Trophoblast cell (in vitro differentiated cells and primary cell): ENCODE results near the gene LMBRD1.

Experiments used
- DNase-seq, 2 donors: peaks; one replicate each; pipeline ENCODE4 v3.0.0-alpha.2; 2016
- H2AFZ ChIP-seq: 2 replicates; pipeline ENCODE4 v1.6.1; 2013; ENCODE audit warnings: low read length, moderate library complexity, mild to moderate bottlenecking; ENCODE audit not compliant: insufficient read depth, poor library complexity
- H2AK5ac ChIP-seq: 2 replicates; pipeline ENCODE4 v1.6.1; 2013; ENCODE audit warnings: mild to moderate bottlenecking, low read length
- H2BK120ac ChIP-seq: 2 replicates; pipeline ENCODE4 v1.6.1; 2013; ENCODE audit warnings: low read length, mild to moderate bottlenecking, moderate library complexity; ENCODE audit not compliant: insufficient read depth, poor library complexity
- H2BK12ac ChIP-seq: 2 replicates; pipeline ENCODE4 v1.6.1; 2013; ENCODE audit warnings: mild to moderate bottlenecking, low read length, moderate library complexity
- H2BK5ac ChIP-seq: 2 replicates; pipeline ENCODE4 v1.6.1; 2013; ENCODE audit warnings: low read length, low read depth, moderate library complexity, mild to moderate bottlenecking; ENCODE audit not compliant: poor library complexity
- H3K14ac ChIP-seq: 2 replicates; pipeline ENCODE4 v1.6.1; 2013; ENCODE audit warnings: mild to moderate bottlenecking, low read length
- H3K18ac ChIP-seq: 2 replicates; pipeline ENCODE4 v1.6.1; 2013; ENCODE audit warnings: mild to moderate bottlenecking, low read length
- H3K23ac ChIP-seq: 2 replicates; pipeline ENCODE4 v1.6.1; 2013; ENCODE audit warnings: low read length
- H3K27ac ChIP-seq: 2 replicates; pipeline ENCODE4 v1.5.1; 2013; ENCODE audit warnings: low read depth, mild to moderate bottlenecking, inconsistent platforms, low read length, moderate library complexity
- H3K27me3 ChIP-seq: 2 replicates; pipeline ENCODE4 v1.6.1; 2013; ENCODE audit warnings: inconsistent platforms, mild to moderate bottlenecking, low read length, moderate library complexity; ENCODE audit not compliant: insufficient read depth
- H3K36me3 ChIP-seq, 2 experiments: 1 replicate in 1 of 2; 2 replicates in 1 of 2; pipeline ENCODE4 v1.6.1; 2013; ENCODE audit warnings: low read length in 2 of 2, mild to moderate bottlenecking in 2 of 2, moderate library complexity in 1 of 2; ENCODE audit not compliant: insufficient read depth in 2 of 2, control insufficient read depth in 1 of 2
- H3K4ac ChIP-seq: 2 replicates; pipeline ENCODE4 v1.6.1; 2013; ENCODE audit warnings: low read depth, mild to moderate bottlenecking, low read length, moderate library complexity
- H3K4me1 ChIP-seq, 2 experiments: 1 replicate in 1 of 2; 2 replicates in 1 of 2; pipeline ENCODE4 v1.6.1; 2013; ENCODE audit warnings: low read length in 2 of 2, mild to moderate bottlenecking in 2 of 2, moderate library complexity in 1 of 2; ENCODE audit not compliant: insufficient read depth in 2 of 2, control insufficient read depth in 1 of 2
- H3K4me2 ChIP-seq: 2 replicates; pipeline ENCODE4 v1.6.1; 2013; ENCODE audit warnings: inconsistent platforms, mild to moderate bottlenecking, low read length, moderate library complexity
- H3K4me3 ChIP-seq: 2 replicates; pipeline ENCODE4 v1.5.1; 2013; ENCODE audit warnings: mild to moderate bottlenecking, low read depth, low read length, inconsistent platforms
- H3K79me1 ChIP-seq: one replicate; pipeline ENCODE4 v1.6.1; 2013; ENCODE audit warnings: low read length
- H3K79me2 ChIP-seq: 2 replicates; pipeline ENCODE4 v1.6.1; 2013; ENCODE audit warnings: low read length, mild to moderate bottlenecking; ENCODE audit not compliant: control insufficient read depth, insufficient read depth, poor library complexity
- H3K9ac ChIP-seq: 2 replicates; pipeline ENCODE4 v1.6.1; 2013; ENCODE audit warnings: mild to moderate bottlenecking, low read length
- H3K9me3 ChIP-seq: 2 replicates; pipeline ENCODE4 v1.6.1; 2013; ENCODE audit warnings: low read depth, mild to moderate bottlenecking, control low read depth, inconsistent platforms, low read length; ENCODE audit not compliant: insufficient read depth
- H4K12ac ChIP-seq: 2 replicates; pipeline ENCODE4 v1.6.1; 2013; ENCODE audit warnings: low read depth, mild to moderate bottlenecking, low read length, moderate library complexity
- H4K8ac ChIP-seq: 2 replicates; pipeline ENCODE4 v1.6.1; 2013; ENCODE audit warnings: low read depth, mild to moderate bottlenecking, low read length, moderate library complexity
- H4K91ac ChIP-seq: one replicate; pipeline ENCODE4 v1.6.1; 2013; ENCODE audit warnings: low read depth, mild to moderate bottlenecking, low read length, moderate library complexity
- WGBS: extraction: QIAGEN DNeasy Blood & Tissue Kit; methylation state at CpG from one replicate; pipeline ENCODE4 v1.1.7; 2013; ENCODE audit warnings: missing lambda C conversion rate; ENCODE audit not compliant: insufficient read length, insufficient coverage; ENCODE audit errors: extremely low coverage; 5-methylcytosine and 5-hydroxymethylcytosine counted together

The LMBRD1 gene

DNA sequence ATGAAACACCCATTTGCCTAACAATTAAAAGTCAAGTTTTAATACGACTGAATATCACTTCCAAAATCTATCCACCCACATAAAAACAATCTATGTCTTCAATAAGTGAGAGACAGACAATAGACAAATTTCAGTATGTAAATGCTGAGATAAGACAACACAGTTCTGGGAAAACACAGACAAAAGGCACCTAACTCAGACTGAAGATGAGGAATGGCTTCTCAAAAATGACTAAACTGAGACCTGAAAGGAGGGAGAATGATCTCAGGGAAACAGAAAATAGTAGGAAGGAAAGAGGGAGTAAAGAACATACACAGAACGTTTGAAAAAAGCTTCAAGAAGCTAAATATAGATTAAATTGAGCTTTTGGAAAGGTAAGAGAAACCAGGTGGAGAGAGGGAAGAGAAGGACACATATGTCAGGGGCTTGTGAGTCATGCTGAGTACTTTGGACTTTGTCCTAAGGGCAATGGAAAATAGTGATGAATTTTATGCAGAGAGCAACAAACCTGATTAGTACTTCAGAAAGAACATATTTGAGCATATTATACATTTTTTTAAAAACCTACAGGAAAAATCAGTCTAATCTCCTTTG lies 16.1 kb downstream of the LMBRD1 start:
- Histone ChIP-seq H3K9ac (no peak overlapping the region), H3K9me3 (no peaks in the 10 kb centered on the region), H2BK12ac (no peak overlapping the region), H4K8ac (no peak overlapping the region), H3K27me3 (no peaks in the 10 kb centered on the region), H2BK120ac (no peak overlapping the region), H3K79me1 (no peaks in the 10 kb centered on the region), H3K14ac (no peak overlapping the region), H3K4ac (no peak overlapping the region), H4K91ac (no peak overlapping the region), H2BK5ac (no peak overlapping the region), H3K36me3 (peaks cover 2 to 6% of the 10 kb centered on the region in 2 experiments), H2AFZ (no peak overlapping the region), H3K23ac (no peak overlapping the region), H3K27ac (peak overlapping the region; percentile 62), H2AK5ac (no peak overlapping the region), H3K4me3 (no peak overlapping the region), H3K4me2 (no peak overlapping the region), H3K18ac (no peak overlapping the region), H4K12ac (no peak overlapping the region), H3K79me2 (no peaks in the 10 kb centered on the region), H3K4me1 (no peaks in the 10 kb centered on the region)
- no CpG with 5 or more reads among the region's 2 CpGs for WGBS
- DNase-seq = peak in 1 of 2 donors; percentile 46

GRCh38 chr6:69775941-69776340 lies 20.9 kb downstream of the LMBRD1 start:
- H2BK5ac ChIP-seq = no peak overlapping the region
- no peak overlapping the region for H4K91ac ChIP-seq
- no peaks in the 10 kb centered on the region for H3K79me2 ChIP-seq
- no peaks in the 10 kb centered on the region for H3K27me3 ChIP-seq
- no peak overlapping the region for H3K18ac ChIP-seq
- DNase-seq = no peak
- no peaks in the 10 kb centered on the region for H3K79me1 ChIP-seq
- peaks cover 4 to 5% of the 10 kb centered on the region in 2 experiments for H3K4me1 ChIP-seq
- no peak overlapping the region for H3K27ac ChIP-seq
- no peak overlapping the region for H3K14ac ChIP-seq
- H3K4ac ChIP-seq = no peak overlapping the region
- no peak overlapping the region for H3K4me3 ChIP-seq
- no peak overlapping the region for H3K23ac ChIP-seq
- no peak overlapping the region for H2BK12ac ChIP-seq
- no peaks in the 10 kb centered on the region for H3K9me3 ChIP-seq
- H2AK5ac ChIP-seq = no peak overlapping the region
- no peak overlapping the region for H4K12ac ChIP-seq
- H2AFZ ChIP-seq = no peak overlapping the region
- no peak overlapping the region for H3K9ac ChIP-seq
- no peak overlapping the region for H2BK120ac ChIP-seq
- H3K36me3 ChIP-seq = peaks cover 3 to 6% of the 10 kb centered on the region in 2 experiments
- H4K8ac ChIP-seq = no peak overlapping the region
- no peak overlapping the region for H3K4me2 ChIP-seq

DNA sequence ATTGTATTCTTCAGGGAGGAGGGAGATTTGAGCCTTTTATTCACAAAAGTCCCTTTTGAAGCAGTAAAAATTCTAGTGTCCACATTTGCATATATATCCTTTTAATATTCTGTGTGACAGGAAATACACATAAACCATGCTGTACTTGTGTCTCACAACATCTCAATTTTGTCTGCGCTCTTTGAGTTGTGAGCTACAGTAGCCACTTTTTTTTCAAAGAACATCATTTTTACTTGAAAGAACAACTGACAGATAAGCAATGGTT lies 21.3 kb downstream of the LMBRD1 start:
- H3K79me1 ChIP-seq = no peaks in the 10 kb centered on the region
- no CpG with 5 or more reads among the region's 1 CpG for WGBS

GRCh38 chr6:69774740-69775584 lies 21.8 kb downstream of the LMBRD1 start:
- no peak overlapping the region for H4K8ac ChIP-seq
- no CpG with 5 or more reads among the region's 4 CpGs for WGBS
- H2BK12ac ChIP-seq = no peak overlapping the region

More for the DNA sequence above, 21.3 kb downstream of the LMBRD1 start:
- peaks cover 4 to 5% of the 10 kb centered on the region in 2 experiments for H3K4me1 ChIP-seq
- no peak overlapping the region for H2AK5ac ChIP-seq
- H2AFZ ChIP-seq = no peak overlapping the region
- no peak overlapping the region for H2BK12ac ChIP-seq
- H3K18ac ChIP-seq = no peak overlapping the region
- no peak overlapping the region for H3K9ac ChIP-seq
- H3K9me3 ChIP-seq = no peaks in the 10 kb centered on the region
- no peak overlapping the region for H4K91ac ChIP-seq
- no peak for DNase-seq
- H2BK5ac ChIP-seq = no peak overlapping the region
- H3K27ac ChIP-seq = no peak overlapping the region
- no peak overlapping the region for H3K4me3 ChIP-seq
- H3K4me2 ChIP-seq = no peak overlapping the region
- no peak overlapping the region for H2BK120ac ChIP-seq
- no peaks in the 10 kb centered on the region for H3K27me3 ChIP-seq
- no peak overlapping the region for H4K8ac ChIP-seq
- no peak overlapping the region for H4K12ac ChIP-seq
- peaks cover 3 to 6% of the 10 kb centered on the region in 2 experiments for H3K36me3 ChIP-seq
- H3K14ac ChIP-seq = no peak overlapping the region
- H3K4ac ChIP-seq = no peak overlapping the region
- H3K79me2 ChIP-seq = no peaks in the 10 kb centered on the region
- H3K23ac ChIP-seq = no peak overlapping the region

More at GRCh38 chr6:69774740-69775584, 21.8 kb downstream of the LMBRD1 start:
- no peak overlapping the region for H3K9ac ChIP-seq
- no peaks in the 10 kb centered on the region for H3K79me2 ChIP-seq
- no peak overlapping the region for H2AFZ ChIP-seq
- H4K12ac ChIP-seq = no peak overlapping the region
- H3K79me1 ChIP-seq = no peaks in the 10 kb centered on the region
- no peak overlapping the region for H4K91ac ChIP-seq
- DNase-seq = no peak
- no peak overlapping the region for H3K4ac ChIP-seq
- no peak overlapping the region for H2BK5ac ChIP-seq
- peaks cover 2 to 5% of the 10 kb centered on the region in 2 experiments for H3K36me3 ChIP-seq
- peaks cover 5 to 6% of the 10 kb centered on the region in 2 experiments for H3K4me1 ChIP-seq
- H3K9me3 ChIP-seq = no peaks in the 10 kb centered on the region
- no peak overlapping the region for H3K23ac ChIP-seq
- H3K27ac ChIP-seq = no peak overlapping the region
- H3K27me3 ChIP-seq = no peaks in the 10 kb centered on the region
- H3K18ac ChIP-seq = no peak overlapping the region
- no peak overlapping the region for H3K4me2 ChIP-seq
- no peak overlapping the region for H2AK5ac ChIP-seq
- H3K4me3 ChIP-seq = no peak overlapping the region
- no peak overlapping the region for H3K14ac ChIP-seq
- no peak overlapping the region for H2BK120ac ChIP-seq
